Activated CD4-positive, alpha-beta T cell treated with anti-CD3 and anti-CD28 coated beads, Interleukin-2, amount 10 ng/mL, durations not matched to agents 7 days and 5 days (primary cell): ENCODE data around the gene SCAMP2. TPM values are rescaled to one million over a fixed set of nuclear protein-coding genes. Genes with fewer than 3 reads are reported as not detected.
"Not testable (repeated sequence)": the region's sequence is repeated elsewhere in the genome, so short reads cannot be mapped to it uniquely, and the experiment has no call there.

Experiments used
- CTCF ChIA-PET: fragments of 350-600 bp; sonication (Branson Sonifier 250); formaldehyde crosslinking; loops from one replicate; lab custom pipeline; 2021; ENCODE audit warnings: antibody characterized with exemption; lab: Charles Lee
- POLR2A ChIA-PET: fragments of 350-600 bp; sonication (Branson Sonifier 250); formaldehyde crosslinking; loops from one replicate; lab custom pipeline; 2021; ENCODE audit warnings: antibody characterized with exemption; lab: Charles Lee
- DNase-seq: peaks from one replicate; pipeline ENCODE4 v3.0.0-alpha.2; 2020
- H3K27ac Mint-ChIP-seq: one replicate; pipeline ENCODE4 v1.8.0; 2021; ENCODE audit warnings: mild to moderate bottlenecking, moderate library complexity, mixed read lengths
- H3K27me3 Mint-ChIP-seq: one replicate; pipeline ENCODE4 v1.8.0; 2021; ENCODE audit warnings: mixed read lengths
- H3K36me3 Mint-ChIP-seq: one replicate; pipeline ENCODE4 v1.8.0; 2021; ENCODE audit warnings: low read depth, mixed read lengths
- H3K4me1 Mint-ChIP-seq: one replicate; pipeline ENCODE4 v1.8.0; 2021; ENCODE audit warnings: mixed read lengths
- H3K4me3 Mint-ChIP-seq: one replicate; pipeline ENCODE4 v1.8.0; 2021; ENCODE audit warnings: mild to moderate bottlenecking, moderate library complexity, mixed read lengths
- H3K9me3 Mint-ChIP-seq: one replicate; pipeline ENCODE4 v1.8.0; 2021; ENCODE audit warnings: mixed read lengths
- total RNA-seq, 2 experiments: library from RNA; stranded (reverse); gene quantifications; one replicate each; pipeline ENCODE4 v1.2.3, GENCODE V29; 2021

Gene SCAMP2
- total RNA-seq, 2 experiments from 2014 or later, result 126 to 128 TPM

- CTCF ChIA-PET, result interaction anchor here (0.6 to 3.1 kb wide), 38 partner anchors 9 to 357 kb away, joined by 3 to 19 read pairs (median 4); partner anchors contain the start of genes COX5A, CPLX3, MPI and ULK3
- H3K27ac Mint-ChIP-seq, result peak overlapping the region; percentile 50
- H3K4me3 Mint-ChIP-seq, result no peak overlapping the region
- POLR2A ChIA-PET, result interaction anchor here (1.3 kb wide), 1 partner anchor 44 kb away, joined by 5 read pairs; no protein-coding TSS in a partner anchor
- H3K36me3 Mint-ChIP-seq, result peaks cover 32% of the 10 kb centered on the region
- no peaks in the 10 kb centered on the region for H3K9me3 Mint-ChIP-seq
- DNase-seq, result no peak
- no peaks in the 10 kb centered on the region for H3K27me3 Mint-ChIP-seq
- H3K4me1 Mint-ChIP-seq, result peaks cover 54% of the 10 kb centered on the region
Measured at GRCh38 chr15:74902295-74903075, 29.3 kb upstream of the SCAMP2 start.

- Mint-ChIP-seq H3K27me3 (no peaks in the 10 kb centered on the region), H3K36me3 (peaks cover 38% of the 10 kb centered on the region), H3K4me3 (no peak overlapping the region), H3K27ac (peak overlapping the region; percentile 41), H3K9me3 (no peaks in the 10 kb centered on the region), H3K4me1 (peaks cover 46% of the 10 kb centered on the region)
- ChIA-PET CTCF (interaction anchor here (0.6 to 3.1 kb wide), 46 partner anchors 8 to 356 kb away, joined by 3 to 19 read pairs (median 4); partner anchors contain the start of genes COX5A, CPLX3, MPI and ULK3), POLR2A (interaction anchor here (1.3 kb wide), 1 partner anchor 43 kb away, joined by 5 read pairs; no protein-coding TSS in a partner anchor)
- peak; percentile 71 for DNase-seq
Measured at GRCh38 chr15:74901612-74902063, 28.5 kb upstream of the SCAMP2 start.

- no peak for DNase-seq
- no peaks in the 10 kb centered on the region for H3K9me3 Mint-ChIP-seq
- peak overlapping the region; percentile 74 for H3K27ac Mint-ChIP-seq
- ChIA-PET POLR2A (interaction anchor here (0.7 to 1.5 kb wide), 2 partner anchors 9 to 15 kb away, joined by 3 to 6 read pairs; partner anchors contain the start of gene FAM219B), CTCF (interaction anchor here (0.9 to 2.5 kb wide), 10 partner anchors 9 to 126 kb away, joined by 3 to 7 read pairs (median 3); partner anchors contain the start of genes FAM219B and SCAMP2)
- peaks cover 43% of the 10 kb centered on the region for H3K4me1 Mint-ChIP-seq
- H3K36me3 Mint-ChIP-seq, result peaks cover 43% of the 10 kb centered on the region
- no peaks in the 10 kb centered on the region for H3K27me3 Mint-ChIP-seq
- no peak overlapping the region for H3K4me3 Mint-ChIP-seq
Measured at GRCh38 chr15:74897300-74897701, 24.1 kb upstream of the SCAMP2 start.

- DNase-seq, result no peak
- Mint-ChIP-seq H3K4me1 (peaks cover 43% of the 10 kb centered on the region), H3K9me3 (no peaks in the 10 kb centered on the region), H3K36me3 (peaks cover 46% of the 10 kb centered on the region), H3K4me3 (no peak overlapping the region), H3K27me3 (no peaks in the 10 kb centered on the region), H3K27ac (peak overlapping the region; percentile 17)
- CTCF ChIA-PET, result interaction anchor here (0.9 to 2.5 kb wide), 10 partner anchors 10 to 161 kb away, joined by 3 to 7 read pairs (median 3); partner anchors contain the start of genes FAM219B, SCAMP2 and ULK3
- POLR2A ChIA-PET, result interaction anchor here (1.5 kb wide), 1 partner anchor 10 kb away, joined by 6 read pairs; the partner anchor contains the start of gene FAM219B
Measured at GRCh38 chr15:74896316-74896715, 23.2 kb upstream of the SCAMP2 start.

GRCh38 chr15:74895830-74896229 lies 22.7 kb upstream of the SCAMP2 start:
- Mint-ChIP-seq H3K36me3 (peaks cover 50% of the 10 kb centered on the region), H3K27me3 (no peaks in the 10 kb centered on the region)

GRCh38 chr15:74894383-74894782 lies 21.2 kb upstream of the SCAMP2 start:
- not testable (repeated sequence) for H3K9me3 Mint-ChIP-seq, H3K4me3 Mint-ChIP-seq, H3K27me3 Mint-ChIP-seq, DNase-seq
- CTCF ChIA-PET, result interaction anchor here (0.6 to 2.3 kb wide), 7 partner anchors 12 to 124 kb away, joined by 3 to 10 read pairs (median 5); partner anchors contain the start of gene FAM219B
- H3K27ac Mint-ChIP-seq, result peak overlapping the region; percentile 97
- POLR2A ChIA-PET, result interaction anchor here (0.6 kb wide), 1 partner anchor 258 kb away, joined by 3 read pairs; no protein-coding TSS in a partner anchor
- peaks cover 50% of the 10 kb centered on the region for H3K36me3 Mint-ChIP-seq
- H3K4me1 Mint-ChIP-seq, result peaks cover 53% of the 10 kb centered on the region

More at GRCh38 chr15:74895830-74896229, 22.7 kb upstream of the SCAMP2 start:
- Mint-ChIP-seq H3K9me3 (no peaks in the 10 kb centered on the region), H3K4me3 (no peak overlapping the region), H3K4me1 (peaks cover 48% of the 10 kb centered on the region), H3K27ac (peak overlapping the region; percentile 50)
- ChIA-PET POLR2A (no interaction called here), CTCF (interaction anchor here (0.7 to 2.3 kb wide), 7 partner anchors 13 to 161 kb away, joined by 3 to 5 read pairs (median 3); partner anchors contain the start of gene ULK3)
- no peak for DNase-seq

GRCh38 chr15:74893627-74894026 lies 20.5 kb upstream of the SCAMP2 start:
- H3K27ac Mint-ChIP-seq, result peak overlapping the region; percentile 97
- H3K9me3 Mint-ChIP-seq, result no peaks in the 10 kb centered on the region
- no peaks in the 10 kb centered on the region for H3K27me3 Mint-ChIP-seq
- H3K4me3 Mint-ChIP-seq, result peak overlapping the region; percentile 55
- peaks cover 50% of the 10 kb centered on the region for H3K36me3 Mint-ChIP-seq
- H3K4me1 Mint-ChIP-seq, result peaks cover 54% of the 10 kb centered on the region
- CTCF ChIA-PET, result interaction anchor here (0.6 to 1.9 kb wide), 10 partner anchors 8 to 192 kb away, joined by 3 to 10 read pairs (median 4); partner anchors contain the start of genes FAM219B and RPP25
- DNase-seq, result peak; percentile 75
- POLR2A ChIA-PET, result no interaction called here

GRCh38 chr15:74892931-74893330 lies 19.8 kb upstream of the SCAMP2 start:
- H3K9me3 Mint-ChIP-seq, result no peaks in the 10 kb centered on the region
- H3K36me3 Mint-ChIP-seq, result peaks cover 50% of the 10 kb centered on the region
- no peak for DNase-seq
- ChIA-PET CTCF (interaction anchor here (1.8 to 2.0 kb wide), 3 partner anchors 9 to 19 kb away, joined by 4 to 13 read pairs (median 10); partner anchors contain the start of gene FAM219B), POLR2A (no interaction called here)
- H3K4me3 Mint-ChIP-seq, result no peak overlapping the region
- peak overlapping the region; percentile 97 for H3K27ac Mint-ChIP-seq
- H3K27me3 Mint-ChIP-seq, result no peaks in the 10 kb centered on the region
- H3K4me1 Mint-ChIP-seq, result peaks cover 56% of the 10 kb centered on the region

- no peak overlapping the region for H3K4me3 Mint-ChIP-seq
- POLR2A ChIA-PET, result interaction anchor here (0.6 kb wide), 1 partner anchor 21 kb away, joined by 3 read pairs; no protein-coding TSS in a partner anchor
- no peak for DNase-seq
Measured at GRCh38 chr15:74892313-74892712, 19.1 kb upstream of the SCAMP2 start.

GRCh38 chr15:74891469-74891868 lies 18.3 kb upstream of the SCAMP2 start:
- CTCF ChIA-PET, result interaction anchor here (1.0 to 2.0 kb wide), 3 partner anchors 11 to 53 kb away, joined by 3 to 13 read pairs (median 4); no protein-coding TSS in a partner anchor
- no peak for DNase-seq
- Mint-ChIP-seq H3K36me3 (peaks cover 40% of the 10 kb centered on the region), H3K27ac (peak overlapping the region; percentile 88), H3K9me3 (no peaks in the 10 kb centered on the region), H3K4me3 (peak overlapping the region; percentile 92), H3K27me3 (no peaks in the 10 kb centered on the region), H3K4me1 (peaks cover 56% of the 10 kb centered on the region)
- POLR2A ChIA-PET, result no interaction called here

More at GRCh38 chr15:74892313-74892712, 19.1 kb upstream of the SCAMP2 start:
- H3K27ac Mint-ChIP-seq, result peak overlapping the region; percentile 97
- no peaks in the 10 kb centered on the region for H3K27me3 Mint-ChIP-seq
- no peaks in the 10 kb centered on the region for H3K9me3 Mint-ChIP-seq
- peaks cover 46% of the 10 kb centered on the region for H3K36me3 Mint-ChIP-seq
- CTCF ChIA-PET, result interaction anchor here (1.0 to 2.0 kb wide), 4 partner anchors 10 to 53 kb away, joined by 3 to 13 read pairs (median 4); no protein-coding TSS in a partner anchor
- peaks cover 56% of the 10 kb centered on the region for H3K4me1 Mint-ChIP-seq

- H3K36me3 Mint-ChIP-seq, result peaks cover 37% of the 10 kb centered on the region
- peak overlapping the region; percentile 88 for H3K27ac Mint-ChIP-seq
- ChIA-PET CTCF (interaction anchor here (1.0 to 2.8 kb wide), 3 partner anchors 11 to 119 kb away, joined by 4 to 17 read pairs (median 4); no protein-coding TSS in a partner anchor), POLR2A (no interaction called here)
- no peaks in the 10 kb centered on the region for H3K27me3 Mint-ChIP-seq
- H3K9me3 Mint-ChIP-seq, result no peaks in the 10 kb centered on the region
- peak overlapping the region; percentile 92 for H3K4me3 Mint-ChIP-seq
- no peak for DNase-seq
- H3K4me1 Mint-ChIP-seq, result peaks cover 56% of the 10 kb centered on the region
Measured at GRCh38 chr15:74890665-74890960, 17.4 kb upstream of the SCAMP2 start.
